AG04450 (cell line): ENCODE results near the gene ANO1. TPM values are rescaled to one million over a fixed set of nuclear protein-coding genes. Genes with fewer than 3 reads are reported as not detected.

ENCODE experiments used
- CTCF ChIA-PET: fragments of 300-600, 350-600 bp; formaldehyde crosslinking; extraction: SDS; loops from one replicate; lab custom pipeline; 2022; ENCODE audit warnings: antibody characterized with exemption, inconsistent platforms; lab: Charles Lee
- POLR2A ChIA-PET: fragments of 350-600 bp; formaldehyde crosslinking; extraction: SDS; loops from one replicate; lab custom pipeline; 2021; ENCODE audit warnings: antibody characterized with exemption, inconsistent platforms; lab: Yijun Ruan, JAX
- DNase-seq: peaks from one replicate; pipeline ENCODE4 v3.0.0-alpha.2; 2011; ENCODE audit warnings: low read depth, low spot score
- H3K27ac ChIP-seq: one replicate; pipeline ENCODE4 v1.5.1; 2012; ENCODE audit warnings: low read depth, low read length, control low read depth
- H3K27me3 ChIP-seq: one replicate; pipeline ENCODE4 v1.6.0; 2012; ENCODE audit warnings: low read length; ENCODE audit not compliant: control insufficient read depth, insufficient read depth
- H3K4me3 ChIP-seq: 2 replicates; pipeline ENCODE4 v1.5.1; 2011; ENCODE audit warnings: mild to moderate bottlenecking, low read depth, low read length, control low read depth
- H3K9me3 ChIP-seq: 2 replicates; pipeline ENCODE4 v1.5.1; 2012; ENCODE audit warnings: low read length; ENCODE audit not compliant: control insufficient read depth, insufficient read depth
- polyA plus RNA-seq: library from polyadenylated mRNA; depleted of rRNA; stranded (reverse); fragments of >200 nt; gene quantifications from 2 replicates; pipeline ENCODE4 v1.2.3, GENCODE V29; 2011
- TF ChIP-seq, protein P1 (sequence below): IDR thresholded peaks from 2 replicates; pipeline ENCODE4 v1.5.1; 2011; ENCODE audit warnings: low read depth, low read length, control low read depth, inconsistent platforms

The ANO1 gene
- polyA plus RNA-seq, 1 experiment, result 10.3 TPM

DNA sequence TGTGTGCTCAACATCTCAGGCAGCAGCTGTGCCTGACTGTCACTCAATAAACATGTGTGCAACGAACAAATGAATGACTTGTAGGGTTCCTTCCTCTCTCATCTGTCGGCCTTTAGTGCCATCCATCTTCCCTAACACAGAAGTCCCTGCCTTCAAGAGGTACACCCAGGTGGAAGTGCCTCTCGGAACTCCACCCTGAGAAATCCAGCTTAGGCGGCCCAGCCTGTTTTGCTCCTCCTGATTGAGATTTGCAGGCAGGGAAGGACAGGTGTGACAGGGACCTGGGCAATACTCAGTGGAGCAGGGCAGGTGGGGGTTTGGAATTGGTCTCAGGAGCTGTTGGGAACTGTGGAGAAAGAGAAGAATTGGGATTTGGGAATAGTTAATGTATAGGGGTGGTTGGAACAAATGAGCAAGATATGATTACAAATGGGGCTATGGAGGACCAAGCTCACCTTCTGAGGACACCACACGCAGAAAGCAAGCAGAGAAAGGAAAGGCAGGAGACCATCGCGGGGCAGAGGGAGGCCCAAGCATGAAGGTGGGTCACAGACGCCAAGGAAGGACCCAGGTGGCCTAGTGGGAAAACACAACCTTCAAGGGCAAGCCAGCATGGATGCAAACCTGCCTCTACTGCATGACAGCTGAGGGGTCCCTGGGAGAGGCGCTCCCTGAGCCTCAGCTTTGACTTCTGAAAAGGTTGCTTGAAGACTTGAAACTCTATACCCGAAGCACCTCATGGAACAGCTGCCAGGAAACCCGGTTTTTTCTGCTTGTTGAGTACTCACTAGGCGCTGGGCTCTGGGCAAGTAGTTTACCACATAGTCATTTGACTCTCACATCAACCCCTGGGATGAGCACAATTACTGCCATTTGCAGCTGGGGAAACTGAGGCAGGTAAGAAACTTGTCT is 40.9 kb upstream of the ANO1 start:
- Histone ChIP-seq H3K27ac (peak overlapping the region; percentile 31), H3K4me3 (no peak overlapping the region), H3K9me3 (peaks cover 35% of the 10 kb centered on the region), H3K27me3 (peaks cover 10% of the 10 kb centered on the region)
- CTCF ChIA-PET, result no interaction called here
- TF ChIP-seq, protein P1, sequence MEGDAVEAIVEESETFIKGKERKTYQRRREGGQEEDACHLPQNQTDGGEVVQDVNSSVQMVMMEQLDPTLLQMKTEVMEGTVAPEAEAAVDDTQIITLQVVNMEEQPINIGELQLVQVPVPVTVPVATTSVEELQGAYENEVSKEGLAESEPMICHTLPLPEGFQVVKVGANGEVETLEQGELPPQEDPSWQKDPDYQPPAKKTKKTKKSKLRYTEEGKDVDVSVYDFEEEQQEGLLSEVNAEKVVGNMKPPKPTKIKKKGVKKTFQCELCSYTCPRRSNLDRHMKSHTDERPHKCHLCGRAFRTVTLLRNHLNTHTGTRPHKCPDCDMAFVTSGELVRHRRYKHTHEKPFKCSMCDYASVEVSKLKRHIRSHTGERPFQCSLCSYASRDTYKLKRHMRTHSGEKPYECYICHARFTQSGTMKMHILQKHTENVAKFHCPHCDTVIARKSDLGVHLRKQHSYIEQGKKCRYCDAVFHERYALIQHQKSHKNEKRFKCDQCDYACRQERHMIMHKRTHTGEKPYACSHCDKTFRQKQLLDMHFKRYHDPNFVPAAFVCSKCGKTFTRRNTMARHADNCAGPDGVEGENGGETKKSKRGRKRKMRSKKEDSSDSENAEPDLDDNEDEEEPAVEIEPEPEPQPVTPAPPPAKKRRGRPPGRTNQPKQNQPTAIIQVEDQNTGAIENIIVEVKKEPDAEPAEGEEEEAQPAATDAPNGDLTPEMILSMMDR, result no peak
- DNase-seq, result no peak
- POLR2A ChIA-PET, result no interaction called here

DNA sequence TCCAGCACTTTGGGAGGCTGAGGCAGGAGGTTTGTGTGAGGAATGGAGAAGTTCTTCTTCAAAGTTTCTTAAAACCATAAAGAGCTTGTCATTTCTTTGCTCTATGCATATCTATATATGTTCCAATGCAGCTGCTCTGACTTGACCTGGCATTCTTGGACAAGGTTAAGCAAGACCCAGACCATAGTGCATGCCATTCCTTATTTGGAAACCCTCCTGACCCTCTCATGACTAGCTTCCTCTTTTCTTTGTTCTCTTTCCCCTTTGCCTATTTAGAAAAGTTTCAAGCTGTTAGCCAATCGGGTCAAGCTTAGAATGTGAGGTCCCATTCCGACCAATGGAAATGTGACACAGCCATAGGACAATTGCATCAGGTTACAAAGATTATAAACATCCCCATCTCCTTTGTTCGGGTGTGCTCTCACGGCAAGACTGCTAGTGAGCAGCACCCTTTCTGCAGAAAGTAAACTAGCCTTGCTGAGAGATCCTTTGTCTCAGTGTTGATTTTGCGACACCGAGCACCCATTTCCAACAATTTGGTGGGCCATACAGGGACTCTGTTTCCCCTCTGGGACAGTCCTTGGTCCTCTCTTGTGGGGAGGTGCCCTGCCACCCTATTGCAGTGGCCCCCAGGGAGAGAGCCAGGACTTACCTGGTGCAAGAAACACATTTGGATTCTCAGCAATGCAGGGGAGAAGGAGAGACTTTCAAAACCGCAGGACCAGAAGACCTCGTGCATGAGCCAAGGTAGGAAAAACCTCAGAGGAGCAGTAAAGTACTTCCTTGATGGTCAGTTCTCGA is 39.9 kb upstream of the ANO1 start:
- Histone ChIP-seq H3K9me3 (peaks cover 39% of the 10 kb centered on the region), H3K27ac (no peak overlapping the region), H3K27me3 (peaks cover 12% of the 10 kb centered on the region), H3K4me3 (no peak overlapping the region)
- POLR2A ChIA-PET, result no interaction called here
- DNase-seq, result no peak
- CTCF ChIA-PET, result no interaction called here
- TF ChIP-seq, protein P1, result no peak

DNA sequence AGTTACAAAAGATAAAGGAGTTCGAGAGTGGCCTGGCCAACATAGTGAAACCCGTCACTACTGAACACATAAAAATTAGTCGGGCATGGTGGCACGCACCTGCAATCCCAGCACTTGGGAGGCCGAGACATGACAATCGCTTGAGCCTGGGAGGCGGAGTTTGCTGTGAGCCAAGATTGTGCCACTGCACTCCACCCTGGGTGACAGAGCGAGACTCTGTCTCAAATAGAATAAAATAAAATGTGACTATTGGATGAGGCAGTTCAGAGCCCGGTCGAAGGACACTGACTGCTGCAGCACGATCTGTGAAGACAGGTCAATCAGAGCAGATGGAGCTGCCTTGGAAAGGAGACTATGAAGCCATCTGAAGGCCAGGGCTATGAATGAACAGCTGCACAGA is 37.7 kb upstream of the ANO1 start:
- H3K27me3 ChIP-seq, result peaks cover 8% of the 10 kb centered on the region
- peaks cover 39% of the 10 kb centered on the region for H3K9me3 ChIP-seq
- no peak overlapping the region for H3K27ac ChIP-seq
- POLR2A ChIA-PET, result no interaction called here
- CTCF ChIA-PET, result no interaction called here
- TF ChIP-seq, protein P1, result no peak
- no peak for DNase-seq
- no peak overlapping the region for H3K4me3 ChIP-seq

- Histone ChIP-seq H3K27ac (no peak overlapping the region), H3K9me3 (peaks cover 39% of the 10 kb centered on the region), H3K27me3 (peaks cover 8% of the 10 kb centered on the region), H3K4me3 (no peak overlapping the region)
- no peak for DNase-seq
- TF ChIP-seq, protein P1, result no peak
- CTCF ChIA-PET, result no interaction called here
- POLR2A ChIA-PET, result no interaction called here
Observed at GRCh38 chr11:70040869-70041501, 37.1 kb upstream of the ANO1 start.
